ENCODE results near the gene SLC12A8.

Gene SLC12A8

GRCh38 chr3:125160606-125161371 is 51.8 kb downstream of the SLC12A8 start:
- no peak overlapping the region for H3K4me3 ChIP-seq (replicated peaks; ENCODE audit: low read depth, low read length)
- TF ChIP-seq CTCF (IDR thresholded peaks at IDR 0.05; ENCODE audit: low read depth, low read length, missing control alignments) = no peak
- no peak for DNase-seq (ENCODE audit: extremely low read depth, low read depth)

GRCh38 chr3:125157183-125157582 is 55.4 kb downstream of the SLC12A8 start:
- TF ChIP-seq CTCF (IDR thresholded peaks at IDR 0.05; ENCODE audit: low read depth, low read length, missing control alignments) = no peak
- H3K4me3 ChIP-seq (replicated peaks; ENCODE audit: low read depth, low read length) = no peak overlapping the region
- DNase-seq (ENCODE audit: extremely low read depth, low read depth) = no peak

- no peak for DNase-seq (ENCODE audit: extremely low read depth, low read depth)
- no peak for TF ChIP-seq CTCF (IDR thresholded peaks at IDR 0.05; ENCODE audit: low read depth, low read length, missing control alignments)
- no peak overlapping the region for H3K4me3 ChIP-seq (replicated peaks; ENCODE audit: low read depth, low read length)
These were observed 56.1 kb downstream of the SLC12A8 start for GRCh38 chr3:125156456-125156855.

GRCh38 chr3:125154800-125155269 is 57.7 kb downstream of the SLC12A8 start:
- no peak for DNase-seq (ENCODE audit: extremely low read depth, low read depth)
- no peak for TF ChIP-seq CTCF (IDR thresholded peaks at IDR 0.05; ENCODE audit: low read depth, low read length, missing control alignments)
- no peak overlapping the region for H3K4me3 ChIP-seq (replicated peaks; ENCODE audit: low read depth, low read length)

- DNase-seq (ENCODE audit: extremely low read depth, low read depth) = no peak
- TF ChIP-seq CTCF (IDR thresholded peaks at IDR 0.05; ENCODE audit: low read depth, low read length, missing control alignments) = no peak
- H3K4me3 ChIP-seq (replicated peaks; ENCODE audit: low read depth, low read length) = no peak overlapping the region
These were observed 58.4 kb downstream of the SLC12A8 start for GRCh38 chr3:125154110-125154509.

GRCh38 chr3:125152951-125153350 is 59.6 kb downstream of the SLC12A8 start:
- no peak for TF ChIP-seq CTCF (IDR thresholded peaks at IDR 0.05; ENCODE audit: low read depth, low read length, missing control alignments)
- H3K4me3 ChIP-seq (replicated peaks; ENCODE audit: low read depth, low read length) = no peak overlapping the region
- no peak for DNase-seq (ENCODE audit: extremely low read depth, low read depth)
